HCT116 (cell line): ENCODE measurements around the gene ID3. TPM values are rescaled to one million over a fixed set of nuclear protein-coding genes. Genes with fewer than 3 reads are reported as not detected.

Source experiments
- ATAC-seq: fragments of 200-7000 bp; cut with Tn5 transposase; 2 replicates; pipeline ENCODE4 v1.9.1; 2020; ENCODE audit warnings: mild to moderate bottlenecking, moderate library complexity
- BruUV-seq: library from RNA; stranded (reverse); fragments of 400-500 nt; replicated peaks from 2 replicates; lab custom pipeline; 2021; lab: Mats Ljungman, UMichigan
- CTCF ChIA-PET: fragments of 300-600 bp; sonication (Branson Sonifier 250); formaldehyde crosslinking; loops from one replicate; lab custom pipeline; 2021; ENCODE audit warnings: antibody characterized with exemption; lab: Charles Lee
- POLR2A ChIA-PET: fragments of 300-600, 350-600 bp; sonication (Branson Sonifier 250); formaldehyde crosslinking; loops from one replicate; lab custom pipeline; 2021; ENCODE audit warnings: antibody characterized with exemption; lab: Charles Lee
- RAD21 ChIA-PET, 2 experiments: fragments of 300-600 bp; sonication (Branson Sonifier 250); formaldehyde crosslinking; loops; one replicate each; lab custom pipeline; 2023; ENCODE audit warnings: low total read pairs in 2 of 2; ENCODE audit not compliant: uncharacterized antibody in 2 of 2, unreplicated experiment in 2 of 2, low non-redundant PET in 1 of 2; lab: Charles Lee
- DNase-seq: peaks from one replicate; pipeline ENCODE4 v3.0.0-alpha.2; 2010; ENCODE audit warnings: low read depth, low spot score
- H2AFZ ChIP-seq: fragments of 200-600 bp; shearing (Covaris generic), sonication (generic); 2 replicates; pipeline ENCODE4 v1.6.1; 2017; ENCODE audit warnings: low read depth, mixed run types, mixed read lengths, antibody characterized with exemption, low read length; ENCODE audit not compliant: poor library complexity, severe bottlenecking
- H3K27ac ChIP-seq: 2 replicates; pipeline ENCODE4 v1.5.1; 2012; ENCODE audit warnings: low read depth, low read length
- H3K27me3 ChIP-seq: fragments of 200-600 bp; sonication (generic); 2 replicates; pipeline ENCODE4 v1.6.1; 2016; ENCODE audit warnings: mixed run types, low read length, mixed read lengths; ENCODE audit not compliant: insufficient read depth
- H3K36me3 ChIP-seq, 2 experiments: fragments of 200-500 bp in 1 of 2; fragments of 200-600 bp in 1 of 2; sonication (Bioruptor generic) in 1 of 2; sonication (generic) in 1 of 2; 2 replicates each; pipeline versions ENCODE4 v1.5.1 to v1.6.1; 2014 to 2016; ENCODE audit warnings: low read length in 2 of 2, inconsistent platforms in 1 of 2, mixed read lengths in 1 of 2, mixed run types in 1 of 2; ENCODE audit not compliant: insufficient read depth in 2 of 2, control insufficient read depth in 1 of 2
- H3K4me1 ChIP-seq, 2 experiments: fragments of 200-600 bp in 1 of 2; sonication (generic) in 1 of 2; 2 replicates each; pipeline versions ENCODE4 v1.5.1 to v1.6.1; 2012 to 2017; ENCODE audit warnings: low read length in 2 of 2, inconsistent platforms in 1 of 2, mild to moderate bottlenecking in 1 of 2, mixed read lengths in 1 of 2, mixed run types in 1 of 2, moderate library complexity in 1 of 2; ENCODE audit not compliant: insufficient read depth in 2 of 2, control insufficient read depth in 1 of 2
- H3K4me2 ChIP-seq: fragments of 200-600 bp; sonication (generic); 2 replicates; pipeline ENCODE4 v1.6.1; 2017; ENCODE audit warnings: mixed run types, low read length, mixed read lengths
- H3K4me3 ChIP-seq, 2 experiments: fragments of 200-600 bp in 1 of 2; sonication (generic) in 1 of 2; replicated peaks in 1 of 2; 2 replicates each; pipeline ENCODE4 v1.5.1; 2011 to 2016; ENCODE audit warnings: low read length in 2 of 2, control low read depth in 1 of 2, low read depth in 1 of 2, mild to moderate bottlenecking in 1 of 2, mixed read lengths in 1 of 2, mixed run types in 1 of 2
- H3K79me2 ChIP-seq: fragments of 200-600 bp; sonication (generic); 2 replicates; pipeline ENCODE4 v1.6.1; 2017; ENCODE audit warnings: mild to moderate bottlenecking, mixed run types, low read length, moderate library complexity, mixed read lengths; ENCODE audit not compliant: insufficient read depth
- H3K9ac ChIP-seq: fragments of 200-600 bp; sonication (generic); 2 replicates; pipeline ENCODE4 v1.6.1; 2016; ENCODE audit warnings: low read length, mixed read lengths
- H3K9me2 ChIP-seq: fragments of 200-600 bp; sonication (generic), shearing (Covaris generic); 2 replicates; pipeline ENCODE4 v1.6.1; 2017; ENCODE audit warnings: mixed run types, mild to moderate bottlenecking, moderate library complexity; ENCODE audit not compliant: insufficient read depth
- H3K9me3 ChIP-seq, 2 experiments: fragments of 200-500 bp in 1 of 2; fragments of 200-600 bp in 1 of 2; sonication (Bioruptor generic) in 1 of 2; sonication (generic) in 1 of 2; 2 replicates each; pipeline ENCODE4 v1.6.1; 2014 to 2017; ENCODE audit warnings: low read length in 2 of 2, mixed read lengths in 2 of 2, inconsistent platforms in 1 of 2, low read depth in 1 of 2, mild to moderate bottlenecking in 1 of 2, mixed run types in 1 of 2, moderate library complexity in 1 of 2; ENCODE audit not compliant: control insufficient read depth in 1 of 2, insufficient read depth in 1 of 2
- H4K20me1 ChIP-seq: fragments of 200-600 bp; sonication (generic), shearing (Covaris generic); 2 replicates; pipeline ENCODE4 v1.6.1; 2017; ENCODE audit warnings: mixed run types, mild to moderate bottlenecking, moderate library complexity; ENCODE audit not compliant: insufficient read depth
- CBX3 ChIP-seq: IDR thresholded peaks from 2 replicates; pipeline ENCODE4 v1.6.1; 2012; ENCODE audit warnings: low read depth
- ELF1 ChIP-seq: IDR thresholded peaks from 2 replicates; pipeline ENCODE4 v1.6.1; 2012; ENCODE audit warnings: low read depth, borderline replicate concordance
- EZH2phosphoT487 ChIP-seq: fragments of 200-600 bp; IDR thresholded peaks from 2 replicates; pipeline ENCODE4 v1.6.1; 2018; ENCODE audit warnings: antibody characterized with exemption, borderline replicate concordance
- POLR2A ChIP-seq: IDR thresholded peaks from 2 replicates; pipeline ENCODE4 v1.7.0; 2011; ENCODE audit warnings: borderline replicate concordance; ENCODE audit not compliant: insufficient read depth, insufficient read length; ENCODE audit errors: extremely low read depth
- REST ChIP-seq: IDR thresholded peaks from 2 replicates; pipeline ENCODE4 v1.6.1; 2012; ENCODE audit warnings: low read depth
- SIN3A ChIP-seq: IDR thresholded peaks from 2 replicates; pipeline ENCODE4 v1.6.1; 2012; ENCODE audit warnings: low read depth
- SP1 ChIP-seq: IDR thresholded peaks from 2 replicates; pipeline ENCODE4 v1.6.1; 2012; ENCODE audit warnings: low read depth
- SRF ChIP-seq: IDR thresholded peaks from 2 replicates; pipeline ENCODE4 v1.6.1; 2012; ENCODE audit warnings: low read depth
- YY1 ChIP-seq: IDR thresholded peaks from 2 replicates; pipeline ENCODE4 v1.6.1; 2011; ENCODE audit warnings: low read length, low read depth, moderate library complexity, mild to moderate bottlenecking; ENCODE audit not compliant: insufficient replicate concordance; ENCODE audit errors: extremely low read depth
- ZFX ChIP-seq: fragments of 450-650 bp; IDR thresholded peaks from 2 replicates; pipeline ENCODE4 v1.6.1; 2017
- intact Hi-C: fragments of 100-400 bp; cut with micrococcal nuclease; formaldehyde crosslinking; loops from 2 replicates; pipeline ENCODE4 v1.10.0; 2022
- total RNA-seq: library from RNA; stranded (reverse); gene quantifications from one replicate; pipeline ENCODE4 v1.2.1, GENCODE V29; 2021; ENCODE audit not compliant: unreplicated experiment
- TF ChIP-seq, protein P1 (sequence below): IDR thresholded peaks from 2 replicates; pipeline ENCODE4 v1.6.1; 2011; ENCODE audit warnings: mild to moderate bottlenecking, low read length, moderate library complexity; ENCODE audit not compliant: insufficient replicate concordance; ENCODE audit errors: extremely low read depth

The ID3 gene
- total RNA-seq, 1 experiment from 2014 or later: 183 TPM

DNA sequence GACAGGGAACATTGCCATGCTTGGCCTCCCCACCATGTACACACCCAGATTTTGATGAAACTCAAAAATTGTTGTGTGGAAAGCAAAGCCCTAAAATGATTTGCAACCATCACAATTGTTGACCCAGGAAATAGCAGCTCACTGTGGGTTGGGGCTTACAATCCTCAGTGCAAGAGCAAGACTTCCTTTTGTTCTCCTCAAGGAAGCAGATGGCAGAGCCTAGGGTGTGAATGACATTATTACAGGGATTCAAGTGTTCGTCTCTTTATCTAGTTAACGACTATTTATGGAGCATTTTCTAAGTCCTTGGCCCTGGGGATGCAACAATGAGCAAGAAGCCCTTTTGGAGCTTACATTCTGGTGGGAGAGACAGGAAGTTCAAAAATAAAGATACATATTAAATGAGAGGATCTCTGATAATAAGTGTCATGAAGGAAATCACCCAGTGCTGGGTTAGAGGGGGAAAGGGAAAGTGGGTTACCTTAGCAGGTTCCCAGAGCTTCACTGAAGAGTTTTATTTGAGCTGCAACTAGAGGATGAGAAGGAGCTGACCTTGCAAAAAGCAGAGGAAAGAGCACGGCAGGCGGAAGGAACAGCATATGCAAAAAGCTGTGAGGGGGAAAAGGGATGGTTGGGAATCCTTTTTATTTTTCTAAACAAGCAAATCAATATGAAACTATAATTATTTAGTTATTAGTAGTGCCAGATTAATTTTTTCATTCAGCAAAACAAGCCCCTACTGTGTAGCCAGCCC is 38.5 kb upstream of the ID3 start:
- Histone ChIP-seq H3K27me3 (no peaks in the 10 kb centered on the region), H4K20me1 (no peaks in the 10 kb centered on the region), H2AFZ (no peak overlapping the region), H3K4me3 (no peak overlapping the region), H3K9me2 (no peaks in the 10 kb centered on the region), H3K4me1 (peaks cover 13 to 22% of the 10 kb centered on the region in 2 experiments), H3K4me2 (no peak overlapping the region), H3K79me2 (no peaks in the 10 kb centered on the region), H3K9me3 (no peaks in the 10 kb centered on the region), H3K9ac (no peak overlapping the region), H3K36me3 (no peaks in the 10 kb centered on the region), H3K27ac (no peak overlapping the region)
- CTCF ChIA-PET: interaction anchor here (1.3 kb wide), 1 partner anchor 37 kb away, joined by 4 read pairs; no protein-coding TSS in a partner anchor
- TF ChIP-seq CBX3 (no peak), ZFX (no peak), SP1 (no peak), YY1 (no peak), ELF1 (no peak), POLR2A (no peak), EZH2phosphoT487 (no peak), SRF (no peak), REST (no peak), SIN3A (no peak)
- TF ChIP-seq, protein P1, sequence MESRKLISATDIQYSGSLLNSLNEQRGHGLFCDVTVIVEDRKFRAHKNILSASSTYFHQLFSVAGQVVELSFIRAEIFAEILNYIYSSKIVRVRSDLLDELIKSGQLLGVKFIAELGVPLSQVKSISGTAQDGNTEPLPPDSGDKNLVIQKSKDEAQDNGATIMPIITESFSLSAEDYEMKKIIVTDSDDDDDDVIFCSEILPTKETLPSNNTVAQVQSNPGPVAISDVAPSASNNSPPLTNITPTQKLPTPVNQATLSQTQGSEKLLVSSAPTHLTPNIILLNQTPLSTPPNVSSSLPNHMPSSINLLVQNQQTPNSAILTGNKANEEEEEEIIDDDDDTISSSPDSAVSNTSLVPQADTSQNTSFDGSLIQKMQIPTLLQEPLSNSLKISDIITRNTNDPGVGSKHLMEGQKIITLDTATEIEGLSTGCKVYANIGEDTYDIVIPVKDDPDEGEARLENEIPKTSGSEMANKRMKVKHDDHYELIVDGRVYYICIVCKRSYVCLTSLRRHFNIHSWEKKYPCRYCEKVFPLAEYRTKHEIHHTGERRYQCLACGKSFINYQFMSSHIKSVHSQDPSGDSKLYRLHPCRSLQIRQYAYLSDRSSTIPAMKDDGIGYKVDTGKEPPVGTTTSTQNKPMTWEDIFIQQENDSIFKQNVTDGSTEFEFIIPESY: no peak
- intact Hi-C loops: no loop called here
- BruUV-seq: no TSS peak
- ATAC-seq (no peak), DNase-seq (no peak)
- POLR2A ChIA-PET: interaction anchor here (2.0 kb wide), 1 partner anchor 38 kb away, joined by 8 read pairs; the partner anchor contains the start of gene ID3
- RAD21 ChIA-PET: no interaction called here
